ENCODE results near the gene SMPDL3A.

The SMPDL3A gene

GRCh38 chr6:122775975-122776374, 13.1 kb upstream of the SMPDL3A start:
- Histone ChIP-seq H3K9me3 (ENCODE audit: control insufficient read depth, insufficient read depth, low read depth, low read length) (no peaks in the 10 kb centered on the region), H3K36me3 (ENCODE audit: control insufficient read depth, insufficient read depth, low read length) (no peaks in the 10 kb centered on the region), H3K27me3 (ENCODE audit: control insufficient read depth, insufficient read depth, low read length) (peaks cover 3% of the 10 kb centered on the region; the same call in 1 of the 2 replicates), H3K9ac (ENCODE audit: low read length) (no peak overlapping the region), H3K27ac (ENCODE audit: low read depth, low read length) (no peak overlapping the region), H3K4me1 (ENCODE audit: control insufficient read depth, insufficient read depth, low read length) (peaks cover 22% of the 10 kb centered on the region), H3K4me3 (ENCODE audit: low read depth, low read length) (no peak overlapping the region)

- no peak overlapping the region for H3K27ac ChIP-seq (ENCODE audit: low read depth, low read length)
- peaks cover 21% of the 10 kb centered on the region for H3K4me1 ChIP-seq (ENCODE audit: control insufficient read depth, insufficient read depth, low read length)
- no peaks in the 10 kb centered on the region for H3K9me3 ChIP-seq (ENCODE audit: control insufficient read depth, insufficient read depth, low read depth, low read length)
- no peak overlapping the region for H3K4me3 ChIP-seq (ENCODE audit: low read depth, low read length)
- no peak overlapping the region for H3K9ac ChIP-seq (ENCODE audit: low read length)
- no peaks in the 10 kb centered on the region for H3K36me3 ChIP-seq (ENCODE audit: control insufficient read depth, insufficient read depth, low read length)
- peaks cover 3% of the 10 kb centered on the region; the same call in 1 of the 2 replicates for H3K27me3 ChIP-seq (ENCODE audit: control insufficient read depth, insufficient read depth, low read length)
Observed at GRCh38 chr6:122778302-122778701, 10.8 kb upstream of the SMPDL3A start.

- no peak overlapping the region for H3K27ac ChIP-seq (ENCODE audit: low read depth, low read length)
- peak overlapping the region; percentile 41 for H3K4me3 ChIP-seq (ENCODE audit: low read depth, low read length)
- no peaks in the 10 kb centered on the region for H3K36me3 ChIP-seq (ENCODE audit: control insufficient read depth, insufficient read depth, low read length)
- H3K9ac ChIP-seq (ENCODE audit: low read length): no peak overlapping the region
- H3K9me3 ChIP-seq (ENCODE audit: control insufficient read depth, insufficient read depth, low read depth, low read length): no peaks in the 10 kb centered on the region
- H3K27me3 ChIP-seq (ENCODE audit: control insufficient read depth, insufficient read depth, low read length): peaks cover 3% of the 10 kb centered on the region; the same call in 1 of the 2 replicates
- peaks cover 21% of the 10 kb centered on the region for H3K4me1 ChIP-seq (ENCODE audit: control insufficient read depth, insufficient read depth, low read length)
Observed at GRCh38 chr6:122778985-122779661, 9.9 kb upstream of the SMPDL3A start.

GRCh38 chr6:122779667-122780066, 9.4 kb upstream of the SMPDL3A start, which contains the start of gene FABP7:
Gene FABP7, plus strand, starts transcription at chr6:122779716. Its CDS starts 79 bp downstream, at chr6:122779795.
- Histone ChIP-seq H3K9me3 (ENCODE audit: control insufficient read depth, insufficient read depth, low read depth, low read length) (no peaks in the 10 kb centered on the region), H3K4me1 (ENCODE audit: control insufficient read depth, insufficient read depth, low read length) (peaks cover 21% of the 10 kb centered on the region), H3K27ac (ENCODE audit: low read depth, low read length) (no peak within 1 kb of the TSS), H3K27me3 (ENCODE audit: control insufficient read depth, insufficient read depth, low read length) (peaks cover 3% of the 10 kb centered on the region; the same call in 1 of the 2 replicates), H3K36me3 (ENCODE audit: control insufficient read depth, insufficient read depth, low read length) (no peaks in the 10 kb centered on the region), H3K9ac (ENCODE audit: low read length) (no peak within 1 kb of the TSS), H3K4me3 (ENCODE audit: low read depth, low read length) (peak within 1 kb of the TSS; percentile 41)

- Histone ChIP-seq H3K27me3 (ENCODE audit: control insufficient read depth, insufficient read depth, low read length) (peaks cover 3% of the 10 kb centered on the region; the same call in 1 of the 2 replicates), H3K4me1 (ENCODE audit: control insufficient read depth, insufficient read depth, low read length) (peaks cover 21% of the 10 kb centered on the region), H3K9ac (ENCODE audit: low read length) (no peak overlapping the region)
Observed at GRCh38 chr6:122780114-122780513, 8.9 kb upstream of the SMPDL3A start.

GRCh38 chr6:122781716-122782115, 7.3 kb upstream of the SMPDL3A start:
- no peak overlapping the region for H3K9ac ChIP-seq (ENCODE audit: low read length)
- H3K27me3 ChIP-seq (ENCODE audit: control insufficient read depth, insufficient read depth, low read length): peaks cover 3% of the 10 kb centered on the region; the same call in 1 of the 2 replicates
- H3K4me3 ChIP-seq (ENCODE audit: low read depth, low read length): no peak overlapping the region

More at GRCh38 chr6:122780114-122780513, 8.9 kb upstream of the SMPDL3A start:
- H3K27ac ChIP-seq (ENCODE audit: low read depth, low read length): no peak overlapping the region
- no peaks in the 10 kb centered on the region for H3K9me3 ChIP-seq (ENCODE audit: control insufficient read depth, insufficient read depth, low read depth, low read length)
- H3K36me3 ChIP-seq (ENCODE audit: control insufficient read depth, insufficient read depth, low read length): no peaks in the 10 kb centered on the region
- no peak overlapping the region for H3K4me3 ChIP-seq (ENCODE audit: low read depth, low read length)

GRCh38 chr6:122783401-122783800, 5.7 kb upstream of the SMPDL3A start:
- no peak overlapping the region for H3K27ac ChIP-seq (ENCODE audit: low read depth, low read length)
- no peak overlapping the region for H3K4me3 ChIP-seq (ENCODE audit: low read depth, low read length)
- H3K9ac ChIP-seq (ENCODE audit: low read length): no peak overlapping the region
- no peaks in the 10 kb centered on the region for H3K36me3 ChIP-seq (ENCODE audit: control insufficient read depth, insufficient read depth, low read length)
- peaks cover 29% of the 10 kb centered on the region for H3K4me1 ChIP-seq (ENCODE audit: control insufficient read depth, insufficient read depth, low read length)
- H3K9me3 ChIP-seq (ENCODE audit: control insufficient read depth, insufficient read depth, low read depth, low read length): no peaks in the 10 kb centered on the region
- peaks cover 16% of the 10 kb centered on the region for H3K27me3 ChIP-seq (ENCODE audit: control insufficient read depth, insufficient read depth, low read length)

More at GRCh38 chr6:122781716-122782115, 7.3 kb upstream of the SMPDL3A start:
- peaks cover 21% of the 10 kb centered on the region for H3K4me1 ChIP-seq (ENCODE audit: control insufficient read depth, insufficient read depth, low read length)
- H3K27ac ChIP-seq (ENCODE audit: low read depth, low read length): no peak overlapping the region
- H3K36me3 ChIP-seq (ENCODE audit: control insufficient read depth, insufficient read depth, low read length): no peaks in the 10 kb centered on the region
- no peaks in the 10 kb centered on the region for H3K9me3 ChIP-seq (ENCODE audit: control insufficient read depth, insufficient read depth, low read depth, low read length)

- H3K4me3 ChIP-seq (ENCODE audit: low read depth, low read length): no peak overlapping the region
- peaks cover 27% of the 10 kb centered on the region for H3K4me1 ChIP-seq (ENCODE audit: control insufficient read depth, insufficient read depth, low read length)
- H3K36me3 ChIP-seq (ENCODE audit: control insufficient read depth, insufficient read depth, low read length): no peaks in the 10 kb centered on the region
- no peaks in the 10 kb centered on the region for H3K9me3 ChIP-seq (ENCODE audit: control insufficient read depth, insufficient read depth, low read depth, low read length)
- H3K27ac ChIP-seq (ENCODE audit: low read depth, low read length): no peak overlapping the region
- peaks cover 23% of the 10 kb centered on the region for H3K27me3 ChIP-seq (ENCODE audit: control insufficient read depth, insufficient read depth, low read length)
- H3K9ac ChIP-seq (ENCODE audit: low read length): no peak overlapping the region
Observed at GRCh38 chr6:122785891-122786290, 3.2 kb upstream of the SMPDL3A start.

GRCh38 chr6:122787721-122788120, 1.3 kb upstream of the SMPDL3A start:
- Histone ChIP-seq H3K36me3 (ENCODE audit: control insufficient read depth, insufficient read depth, low read length) (no peaks in the 10 kb centered on the region), H3K9me3 (ENCODE audit: control insufficient read depth, insufficient read depth, low read depth, low read length) (no peaks in the 10 kb centered on the region)

GRCh38 chr6:122788208-122788607, 850 bp upstream of the SMPDL3A start:
- H3K9ac ChIP-seq (ENCODE audit: low read length): no peak overlapping the region
- H3K27me3 ChIP-seq (ENCODE audit: control insufficient read depth, insufficient read depth, low read length): peaks cover 28% of the 10 kb centered on the region
- H3K9me3 ChIP-seq (ENCODE audit: control insufficient read depth, insufficient read depth, low read depth, low read length): no peaks in the 10 kb centered on the region
- peaks cover 31% of the 10 kb centered on the region for H3K4me1 ChIP-seq (ENCODE audit: control insufficient read depth, insufficient read depth, low read length)
- peak overlapping the region; percentile 90 for H3K4me3 ChIP-seq (ENCODE audit: low read depth, low read length)
- H3K36me3 ChIP-seq (ENCODE audit: control insufficient read depth, insufficient read depth, low read length): no peaks in the 10 kb centered on the region
- no peak overlapping the region for H3K27ac ChIP-seq (ENCODE audit: low read depth, low read length)

More at GRCh38 chr6:122787721-122788120, 1.3 kb upstream of the SMPDL3A start:
- H3K27ac ChIP-seq (ENCODE audit: low read depth, low read length): no peak overlapping the region
- H3K4me1 ChIP-seq (ENCODE audit: control insufficient read depth, insufficient read depth, low read length): peaks cover 31% of the 10 kb centered on the region
- no peak overlapping the region for H3K9ac ChIP-seq (ENCODE audit: low read length)
- H3K27me3 ChIP-seq (ENCODE audit: control insufficient read depth, insufficient read depth, low read length): peaks cover 28% of the 10 kb centered on the region
- H3K4me3 ChIP-seq (ENCODE audit: low read depth, low read length): no peak overlapping the region

- Histone ChIP-seq H3K9me3 (ENCODE audit: control insufficient read depth, insufficient read depth, low read depth, low read length) (no peaks in the 10 kb centered on the region), H3K4me1 (ENCODE audit: control insufficient read depth, insufficient read depth, low read length) (peaks cover 31% of the 10 kb centered on the region), H3K4me3 (ENCODE audit: low read depth, low read length) (peak overlapping the region; percentile 90), H3K9ac (ENCODE audit: low read length) (peak overlapping the region; percentile 65), H3K27ac (ENCODE audit: low read depth, low read length) (no peak overlapping the region), H3K27me3 (ENCODE audit: control insufficient read depth, insufficient read depth, low read length) (peaks cover 28% of the 10 kb centered on the region), H3K36me3 (ENCODE audit: control insufficient read depth, insufficient read depth, low read length) (no peaks in the 10 kb centered on the region)
Observed at GRCh38 chr6:122788663-122789181, 336 bp upstream of the SMPDL3A start.

Data from HUES6 (cell line).